Lower leg skin (tissue), 4 donors: ENCODE measurements around the gene TUG1. TPM values are rescaled to one million over a fixed set of nuclear protein-coding genes. Genes with fewer than 3 reads are reported as not detected.

Experiments used
- DNase-seq, 2 donors: peaks; one replicate each; pipeline ENCODE4 v3.0.0-alpha.2; 2019; ENCODE audit warnings: low spot score in 2 of 2
- H3K4me3 ChIP-seq: fragments of 200-600 bp; sonication (generic); 2 replicates; pipeline ENCODE4 v1.5.1; 2017; ENCODE audit warnings: mild to moderate bottlenecking, low read depth; ENCODE audit not compliant: poor library complexity, severe bottlenecking
- POLR2A ChIP-seq, 2 donors: fragments of 450-650 bp; IDR thresholded peaks; one replicate each; pipeline ENCODE4 v1.6.1; 2016 to 2017; ENCODE audit warnings: antibody characterized with exemption in 2 of 2, mild to moderate bottlenecking in 1 of 2, moderate library complexity in 1 of 2
- WGBS, 2 donors: methylation state at CpG; one replicate each; pipeline ENCODE4 v1.1.5; 2018; 5-methylcytosine and 5-hydroxymethylcytosine counted together
- intact Hi-C: fragments of 100-400 bp; cut with DNase I; formaldehyde crosslinking; loops from one replicate; pipeline ENCODE4 v1.15.0; 2023; ENCODE audit warnings: low total_unique reads
- total RNA-seq, 4 donors: library from RNA; depleted of rRNA; stranded (reverse); fragments of >200 nt; gene quantifications; one replicate each; pipeline ENCODE4 v1.1.0, GENCODE V29; 2016
- TF ChIP-seq, protein P1 (sequence below), 3 donors: fragments of 450-650 bp; IDR thresholded peaks; one replicate each; pipeline ENCODE4 v1.5.1; 2016; ENCODE audit warnings: antibody characterized with exemption in 3 of 3, mild to moderate bottlenecking in 3 of 3, moderate library complexity in 2 of 3

TUG1 gene
- total RNA-seq, 4 donors from 2014 or later = 43.8 to 63.0 (median 50.9) TPM

DNA sequence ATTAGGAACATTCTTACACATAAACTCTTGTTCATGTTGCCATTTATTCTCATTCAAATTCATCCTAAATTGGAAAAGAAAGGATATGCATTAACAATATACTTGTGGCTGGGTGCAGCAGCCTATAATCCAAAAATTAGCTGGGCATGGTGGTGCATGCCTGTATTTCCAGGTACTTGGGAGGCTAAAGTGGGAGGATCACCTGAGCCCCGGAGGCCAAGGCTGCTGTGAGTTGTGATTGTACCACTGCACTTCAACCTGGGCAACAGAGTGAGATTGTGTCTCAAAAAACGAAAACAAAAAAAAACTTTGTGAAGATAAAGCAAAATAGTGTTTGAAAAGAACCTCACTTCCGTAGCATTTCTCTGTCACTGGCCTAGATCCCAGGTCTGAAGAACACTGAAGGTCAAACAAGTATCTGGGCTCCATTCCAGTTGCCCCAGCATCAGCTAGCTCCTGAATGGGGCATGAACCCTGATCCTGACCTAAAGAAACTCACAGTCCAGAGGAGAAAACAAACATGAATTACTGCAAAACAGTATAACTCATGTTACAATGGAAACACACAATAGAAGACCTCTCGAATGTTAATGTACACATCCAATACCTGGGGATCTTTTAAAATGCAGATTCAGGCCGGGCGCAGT is 32.2 kb downstream of the TUG1 start:
- DNase-seq = no peak
- H3K4me3 ChIP-seq = no peak overlapping the region
- no peak for TF ChIP-seq POLR2A (IDR thresholded peaks at IDR 0.05)
- TF ChIP-seq, protein P1, sequence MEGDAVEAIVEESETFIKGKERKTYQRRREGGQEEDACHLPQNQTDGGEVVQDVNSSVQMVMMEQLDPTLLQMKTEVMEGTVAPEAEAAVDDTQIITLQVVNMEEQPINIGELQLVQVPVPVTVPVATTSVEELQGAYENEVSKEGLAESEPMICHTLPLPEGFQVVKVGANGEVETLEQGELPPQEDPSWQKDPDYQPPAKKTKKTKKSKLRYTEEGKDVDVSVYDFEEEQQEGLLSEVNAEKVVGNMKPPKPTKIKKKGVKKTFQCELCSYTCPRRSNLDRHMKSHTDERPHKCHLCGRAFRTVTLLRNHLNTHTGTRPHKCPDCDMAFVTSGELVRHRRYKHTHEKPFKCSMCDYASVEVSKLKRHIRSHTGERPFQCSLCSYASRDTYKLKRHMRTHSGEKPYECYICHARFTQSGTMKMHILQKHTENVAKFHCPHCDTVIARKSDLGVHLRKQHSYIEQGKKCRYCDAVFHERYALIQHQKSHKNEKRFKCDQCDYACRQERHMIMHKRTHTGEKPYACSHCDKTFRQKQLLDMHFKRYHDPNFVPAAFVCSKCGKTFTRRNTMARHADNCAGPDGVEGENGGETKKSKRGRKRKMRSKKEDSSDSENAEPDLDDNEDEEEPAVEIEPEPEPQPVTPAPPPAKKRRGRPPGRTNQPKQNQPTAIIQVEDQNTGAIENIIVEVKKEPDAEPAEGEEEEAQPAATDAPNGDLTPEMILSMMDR (IDR thresholded peaks at IDR 0.05) = no peak
- 87 to 92% methylated on average over 6 of the region's 6 CpGs for WGBS, 2 donors
- intact Hi-C loops = no loop called here

DNA sequence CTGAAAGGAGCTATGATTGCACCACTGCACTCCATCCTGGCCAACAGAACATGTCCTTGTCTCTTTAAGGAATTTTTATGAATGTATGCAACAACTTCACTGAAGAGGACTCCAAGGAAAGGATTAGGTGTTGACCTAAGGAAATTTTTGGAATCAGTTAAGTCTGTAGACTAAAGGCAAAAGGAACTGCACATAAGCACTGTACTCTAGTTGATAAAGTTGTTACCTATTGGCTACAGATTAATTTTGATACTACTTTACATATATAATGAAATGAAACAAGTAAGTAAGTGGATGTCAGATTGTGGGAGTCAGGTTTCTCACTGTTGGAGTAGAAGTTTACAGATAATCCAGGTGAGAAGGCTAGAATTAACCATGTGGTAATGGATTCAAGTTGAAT is 36.5 kb downstream of the TUG1 start:
- no peak overlapping the region for H3K4me3 ChIP-seq
- no peak for TF ChIP-seq POLR2A (IDR thresholded peaks at IDR 0.05)
- TF ChIP-seq, protein P1 (IDR thresholded peaks at IDR 0.05) = no peak
- intact Hi-C loops = no loop called here
- DNase-seq = no peak

DNA sequence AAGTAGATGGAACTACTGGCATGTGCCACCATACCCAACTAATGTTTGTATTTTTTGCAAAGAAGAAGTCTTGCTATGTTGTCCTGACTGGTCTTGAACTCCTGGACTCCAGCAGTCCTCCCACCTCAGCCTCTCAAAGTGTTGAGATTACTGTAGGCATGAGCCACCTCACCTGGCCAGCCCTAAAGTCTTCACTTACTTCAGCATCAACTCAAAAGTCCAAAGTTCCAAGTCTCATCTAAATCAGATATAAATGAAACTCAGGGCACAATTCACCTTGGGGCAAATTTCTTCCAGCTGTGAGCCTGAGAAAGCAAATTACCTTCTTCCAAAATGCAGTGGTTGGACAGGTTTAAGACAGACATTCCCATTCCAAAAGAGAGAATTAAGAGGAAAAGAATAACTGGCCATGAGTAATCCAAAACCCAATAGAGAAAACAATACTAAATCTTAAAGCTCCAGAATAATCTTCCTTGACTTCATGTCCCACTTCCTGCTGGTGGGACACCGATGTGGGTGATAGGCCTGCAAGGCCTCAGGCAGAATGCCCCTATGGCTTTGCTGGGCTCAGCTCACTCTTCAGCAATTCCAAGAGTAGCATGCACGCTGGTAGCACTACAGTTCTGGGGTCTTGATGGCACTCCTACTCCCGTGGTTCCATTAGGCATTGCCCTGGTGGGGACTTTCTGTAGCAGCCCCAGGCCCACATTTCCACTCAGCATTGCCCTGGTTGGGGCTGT is 50.3 kb downstream of the TUG1 start:
- 73 to 85% methylated on average over 3 of the region's 3 CpGs for WGBS, 2 donors
- H3K4me3 ChIP-seq = no peak overlapping the region

DNA sequence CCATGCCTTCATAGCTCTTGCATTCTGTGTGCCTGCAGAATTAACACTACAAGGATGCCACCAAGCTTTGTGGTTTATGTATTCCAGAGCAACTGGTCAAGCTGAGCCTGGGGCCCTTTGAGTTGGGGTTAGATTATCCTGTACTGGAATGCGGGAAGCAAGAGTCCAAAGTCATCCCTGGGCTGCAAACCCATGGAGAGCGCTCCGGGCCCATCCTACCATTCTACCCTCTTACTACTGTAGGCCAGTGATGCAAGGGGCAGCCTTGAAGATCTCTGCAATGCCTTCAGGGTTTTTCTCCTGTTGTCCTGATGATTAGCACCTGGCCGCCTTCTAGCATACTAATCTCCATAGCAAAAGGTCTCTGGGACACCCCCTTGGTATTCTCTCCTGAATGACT is 51.3 kb downstream of the TUG1 start:
- no peak overlapping the region for H3K4me3 ChIP-seq
- DNase-seq = no peak
- WGBS, 2 donors = 96% methylated on average over 4 of the region's 4 CpGs
- intact Hi-C loops = no loop called here
- TF ChIP-seq POLR2A (IDR thresholded peaks at IDR 0.05) = no peak
- TF ChIP-seq, protein P1 (IDR thresholded peaks at IDR 0.05) = no peak

More for the DNA sequence above, 50.3 kb downstream of the TUG1 start:
- peak in 1 of 2 donors; percentile 49 for DNase-seq
- no peak for TF ChIP-seq POLR2A (IDR thresholded peaks at IDR 0.05)
- TF ChIP-seq, protein P1 (IDR thresholded peaks at IDR 0.05) = no peak
- intact Hi-C loops = no loop called here

DNA sequence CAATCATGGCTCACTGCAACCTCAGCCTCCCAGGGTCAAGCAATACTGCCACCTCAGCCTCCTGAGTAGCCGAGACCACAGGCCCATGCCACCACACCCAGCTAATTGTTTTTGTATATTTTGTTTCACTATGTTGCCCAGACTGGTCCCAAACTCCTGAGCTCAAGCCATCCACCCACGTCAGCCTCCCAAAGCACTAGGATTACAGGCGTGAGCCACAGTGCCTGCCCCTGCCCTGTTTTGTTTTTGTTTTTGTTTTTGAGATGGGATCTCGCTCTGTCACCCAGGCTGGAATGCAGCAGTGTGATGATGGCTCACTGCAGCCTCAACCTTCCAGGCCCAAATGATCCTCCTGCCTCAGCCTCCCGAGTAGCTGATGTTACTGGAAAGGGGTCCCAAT is 53.5 kb downstream of the TUG1 start:
- peak in 1 of 2 donors; percentile 78 for DNase-seq
- intact Hi-C loops = no loop called here
- TF ChIP-seq, protein P1 (IDR thresholded peaks at IDR 0.05) = no peak
- no peak for TF ChIP-seq POLR2A (IDR thresholded peaks at IDR 0.05)
- 88 to 93% methylated on average over 5 of the region's 5 CpGs for WGBS, 2 donors
- no peak overlapping the region for H3K4me3 ChIP-seq

Other genes starting within 250 kb of the TUG1 start
- gene MORC2, start 491 bp upstream of the TUG1 start, total RNA-seq = 10 to 100 TPM; 16.2 to 34.7 (median 21.4) TPM
- gene SMTN, start 112.1 kb downstream of the TUG1 start, total RNA-seq = 10 to 100 TPM; 46.1 to 86.1 (median 62.3) TPM
- gene SELENOM, start 138.3 kb downstream of the TUG1 start, total RNA-seq = 100 to 1,000 TPM in 2 of 4 donors, 10 to 100 TPM in 2; 66.6 to 164 (median 92.8) TPM
- gene INPP5J, start 153.7 kb downstream of the TUG1 start, total RNA-seq = 1 to 10 TPM; 1.4 to 4.2 (median 2.9) TPM
- gene PLA2G3, start 171.2 kb downstream of the TUG1 start, total RNA-seq = 10 to 100 TPM in 2 of 4 donors, 1 to 10 TPM in 2; 6.5 to 11.3 (median 8.7) TPM
- gene RNF185, start 190.9 kb downstream of the TUG1 start, total RNA-seq = 10 to 100 TPM; 29.0 to 59.0 (median 44.7) TPM
- 100 to 1,000 TPM; 135 to 218 (median 168) TPM for gene LIMK2, start 243.0 kb downstream of the TUG1 start, total RNA-seq